GM12878 (cell line): ENCODE results near the gene METTL23.

Experiments used
- BRCA1 ChIP-seq: IDR thresholded peaks from 2 replicates; pipeline ENCODE4 v1.6.1; 2011; ENCODE audit warnings: low read depth, low read length, improper control_type of control experiment
- EGR1 ChIP-seq, 2 experiments: IDR thresholded peaks; 1 replicate in 1 of 2; 2 replicates in 1 of 2; pipeline ENCODE4 v1.6.1; 2011 to 2012; ENCODE audit warnings: low read depth in 2 of 2, low read length in 2 of 2, borderline replicate concordance in 1 of 2, mild to moderate bottlenecking in 1 of 2, moderate library complexity in 1 of 2
- HDAC6 ChIP-seq: fragments of 200-600 bp; sonication (generic); IDR thresholded peaks from one replicate; pipeline ENCODE4 v1.8.0; 2017; ENCODE audit warnings: antibody characterized with exemption; ENCODE audit not compliant: unreplicated experiment
- POLR2A ChIP-seq: IDR thresholded peaks from 2 replicates; pipeline ENCODE4 v1.6.1; 2011; ENCODE audit warnings: low read depth, mild to moderate bottlenecking, low read length
- SMARCA5 ChIP-seq: fragments of 450-650 bp; IDR thresholded peaks from 2 replicates; pipeline ENCODE4 v1.6.1; 2017; ENCODE audit warnings: mild to moderate bottlenecking
- SUPT20H ChIP-seq: IDR thresholded peaks from 2 replicates; pipeline ENCODE4 v1.6.1; 2011; ENCODE audit warnings: low read depth, mild to moderate bottlenecking, low read length, moderate library complexity, borderline replicate concordance; ENCODE audit not compliant: control insufficient read depth
- SUZ12 ChIP-seq: fragments of 200-600 bp; sonication (generic); IDR thresholded peaks from one replicate; pipeline ENCODE4 v1.6.1; 2018; ENCODE audit warnings: antibody characterized with exemption, mild to moderate bottlenecking; ENCODE audit not compliant: unreplicated experiment
- TAF1 ChIP-seq: IDR thresholded peaks from 2 replicates; pipeline ENCODE4 v1.6.1; 2011; ENCODE audit warnings: mild to moderate bottlenecking, low read depth, low read length, borderline replicate concordance
- TCF7 ChIP-seq: IDR thresholded peaks from 2 replicates; pipeline ENCODE4 v1.6.1; 2014; ENCODE audit warnings: antibody characterized with exemption, borderline replicate concordance
- YY1 ChIP-seq: IDR thresholded peaks from 2 replicates; pipeline ENCODE4 v1.6.1; 2011; ENCODE audit warnings: low read depth, mild to moderate bottlenecking, low read length
- ZNF274 ChIP-seq: IDR thresholded peaks from one replicate; pipeline ENCODE4 v1.8.0; 2011; ENCODE audit not compliant: insufficient read length, insufficient read depth
- TF ChIP-seq, protein P1 (sequence below): IDR thresholded peaks from 2 replicates; pipeline ENCODE4 v1.6.1; 2012; ENCODE audit warnings: low read depth, low read length, improper control_type of control experiment
- TF ChIP-seq, protein P2 (sequence below), 3 experiments: IDR thresholded peaks in 2 of 3; conservative IDR thresholded peaks in 1 of 3; 2 replicates each; pipeline ENCODE4 v1.5.1; 2011; ENCODE audit warnings: low read depth in 3 of 3, low read length in 3 of 3, mild to moderate bottlenecking in 3 of 3, control low read depth in 2 of 3, moderate library complexity in 2 of 3, inconsistent platforms in 1 of 3, mixed read lengths in 1 of 3; ENCODE audit not compliant: control insufficient read depth in 2 of 3, insufficient read depth in 1 of 3; ENCODE audit errors: extremely low read depth in 1 of 3
- TF ChIP-seq, protein P3 (sequence below): IDR thresholded peaks from 2 replicates; pipeline ENCODE4 v1.6.1; 2012; ENCODE audit warnings: low read length, inconsistent platforms

DNA sequence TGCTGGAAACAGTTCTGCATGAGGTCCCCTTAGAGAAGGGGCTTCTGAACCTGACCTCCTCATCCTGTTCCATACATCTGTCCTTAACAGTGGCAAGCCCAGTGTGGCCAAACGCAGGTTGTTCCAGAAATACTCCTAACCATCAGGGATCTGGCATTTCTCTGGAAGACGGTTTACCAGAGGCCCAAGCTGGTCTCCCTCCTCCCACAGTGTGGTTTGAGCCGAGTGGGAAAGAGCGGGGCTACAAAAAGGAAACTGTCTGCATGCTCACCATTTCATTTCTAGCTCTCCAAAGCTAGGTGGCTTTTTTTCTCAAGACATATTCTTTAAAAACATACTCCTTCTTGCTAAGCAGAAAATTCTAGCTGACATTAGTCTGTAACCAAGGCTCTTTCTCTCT lies 21.8 kb upstream of the METTL23 start:
- no peak for TF ChIP-seq ZNF274
- TF ChIP-seq, protein P1, sequence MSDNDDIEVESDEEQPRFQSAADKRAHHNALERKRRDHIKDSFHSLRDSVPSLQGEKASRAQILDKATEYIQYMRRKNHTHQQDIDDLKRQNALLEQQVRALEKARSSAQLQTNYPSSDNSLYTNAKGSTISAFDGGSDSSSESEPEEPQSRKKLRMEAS, result no peak
- no peak for TF ChIP-seq POLR2A
- no peak for TF ChIP-seq EGR1 (IDR thresholded peaks at IDR 0.05; ENCODE audit: borderline replicate concordance in 1 of 2, low read depth in 2 of 2, low read length in 2 of 2)
- TF ChIP-seq SUZ12, result no peak
- no peak for TF ChIP-seq YY1
- TF ChIP-seq BRCA1, result no peak
- TF ChIP-seq, protein P2, sequence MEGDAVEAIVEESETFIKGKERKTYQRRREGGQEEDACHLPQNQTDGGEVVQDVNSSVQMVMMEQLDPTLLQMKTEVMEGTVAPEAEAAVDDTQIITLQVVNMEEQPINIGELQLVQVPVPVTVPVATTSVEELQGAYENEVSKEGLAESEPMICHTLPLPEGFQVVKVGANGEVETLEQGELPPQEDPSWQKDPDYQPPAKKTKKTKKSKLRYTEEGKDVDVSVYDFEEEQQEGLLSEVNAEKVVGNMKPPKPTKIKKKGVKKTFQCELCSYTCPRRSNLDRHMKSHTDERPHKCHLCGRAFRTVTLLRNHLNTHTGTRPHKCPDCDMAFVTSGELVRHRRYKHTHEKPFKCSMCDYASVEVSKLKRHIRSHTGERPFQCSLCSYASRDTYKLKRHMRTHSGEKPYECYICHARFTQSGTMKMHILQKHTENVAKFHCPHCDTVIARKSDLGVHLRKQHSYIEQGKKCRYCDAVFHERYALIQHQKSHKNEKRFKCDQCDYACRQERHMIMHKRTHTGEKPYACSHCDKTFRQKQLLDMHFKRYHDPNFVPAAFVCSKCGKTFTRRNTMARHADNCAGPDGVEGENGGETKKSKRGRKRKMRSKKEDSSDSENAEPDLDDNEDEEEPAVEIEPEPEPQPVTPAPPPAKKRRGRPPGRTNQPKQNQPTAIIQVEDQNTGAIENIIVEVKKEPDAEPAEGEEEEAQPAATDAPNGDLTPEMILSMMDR (IDR thresholded peaks at IDR 0.05 in 2 of 3, conservative IDR thresholded peaks at IDR 0.05 in 1 of 3; ENCODE audit: control insufficient read depth in 2 of 3, extremely low read depth in 1 of 3, insufficient read depth in 1 of 3, low read depth in 3 of 3, low read length in 3 of 3), result no peak
- no peak for TF ChIP-seq TCF7
- no peak for TF ChIP-seq TAF1
- no peak for TF ChIP-seq SUPT20H
- TF ChIP-seq SMARCA5, result no peak
- TF ChIP-seq, protein P3, sequence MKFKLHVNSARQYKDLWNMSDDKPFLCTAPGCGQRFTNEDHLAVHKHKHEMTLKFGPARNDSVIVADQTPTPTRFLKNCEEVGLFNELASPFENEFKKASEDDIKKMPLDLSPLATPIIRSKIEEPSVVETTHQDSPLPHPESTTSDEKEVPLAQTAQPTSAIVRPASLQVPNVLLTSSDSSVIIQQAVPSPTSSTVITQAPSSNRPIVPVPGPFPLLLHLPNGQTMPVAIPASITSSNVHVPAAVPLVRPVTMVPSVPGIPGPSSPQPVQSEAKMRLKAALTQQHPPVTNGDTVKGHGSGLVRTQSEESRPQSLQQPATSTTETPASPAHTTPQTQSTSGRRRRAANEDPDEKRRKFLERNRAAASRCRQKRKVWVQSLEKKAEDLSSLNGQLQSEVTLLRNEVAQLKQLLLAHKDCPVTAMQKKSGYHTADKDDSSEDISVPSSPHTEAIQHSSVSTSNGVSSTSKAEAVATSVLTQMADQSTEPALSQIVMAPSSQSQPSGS, result no peak
- no peak for TF ChIP-seq HDAC6
